ENCODE data around the gene SNU13. TPM values are rescaled to one million over a fixed set of nuclear protein-coding genes. Genes with fewer than 3 reads are reported as not detected.

Gene SNU13
- polyA plus RNA-seq, 1 donor from 2014 or later = 192 TPM

- Histone ChIP-seq H4K20me1 (ENCODE audit: insufficient read depth) (no peaks in the 10 kb centered on the region), H2AFZ (ENCODE audit: low read depth, low read length) (no peak overlapping the region), H3F3A (ENCODE audit: insufficient read depth, low read length, poor library complexity, severe bottlenecking) (no peaks in the 10 kb centered on the region), H3K27me3 (ENCODE audit: insufficient read depth, low read depth, low read length) (no peaks in the 10 kb centered on the region), H3K9ac (ENCODE audit: low read length) (no peak overlapping the region), H3K79me2 (replicated peaks; ENCODE audit: insufficient read depth, low read length) (no peaks in the 10 kb centered on the region), H3K4me3 (ENCODE audit: low read length) (no peak overlapping the region), H3K27ac (ENCODE audit: low read length) (no peak overlapping the region), H3K4me2 (ENCODE audit: low read length) (no peak overlapping the region), H3K9me2 (ENCODE audit: insufficient read depth, low read length) (no peaks in the 10 kb centered on the region), H3K9me3 (ENCODE audit: low read length) (no peaks in the 10 kb centered on the region), H3K36me3 (ENCODE audit: insufficient read depth, low read length) (no peaks in the 10 kb centered on the region)
- TF ChIP-seq EZH2 (IDR thresholded peaks at IDR 0.05; ENCODE audit: borderline replicate concordance, insufficient read depth, low read length, poor library complexity, severe bottlenecking) = no peak
- no peak for TF ChIP-seq EP300 (conservative IDR thresholded peaks at IDR 0.05; ENCODE audit: poor library complexity, severe bottlenecking)
- TF ChIP-seq REST (IDR thresholded peaks at IDR 0.05; ENCODE audit: borderline replicate concordance) = no peak
- no peak for TF ChIP-seq TAF1 (IDR thresholded peaks at IDR 0.05; ENCODE audit: low read depth)
- no peak for TF ChIP-seq MXI1 (conservative IDR thresholded peaks at IDR 0.05; ENCODE audit: poor library complexity, severe bottlenecking)
- TF ChIP-seq POLR2AphosphoS5 (IDR thresholded peaks at IDR 0.05) = no peak
- no peak for TF ChIP-seq RAD21 (conservative IDR thresholded peaks at IDR 0.05)
- TF ChIP-seq SMC3 (conservative IDR thresholded peaks at IDR 0.05; ENCODE audit: poor library complexity) = no peak
- no peak for TF ChIP-seq CTCF (IDR thresholded peaks at IDR 0.05; ENCODE audit: poor library complexity, severe bottlenecking)
These were observed 14.1 kb upstream of the SNU13 start for GRCh38 chr22:41702763-41703162.

DNA sequence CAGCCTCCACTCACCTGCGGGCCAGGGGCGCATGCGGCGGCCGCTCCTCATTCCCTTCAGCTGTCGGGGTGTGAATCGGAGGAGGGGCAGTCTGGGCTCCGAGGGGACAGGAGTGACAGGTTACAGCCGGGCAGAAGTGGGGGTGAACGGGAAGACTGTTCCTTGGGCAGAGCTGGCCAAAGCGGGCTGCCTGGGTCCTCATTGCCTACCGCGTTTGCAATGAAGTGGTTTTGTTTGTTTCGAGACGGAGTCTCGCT is 11.4 kb upstream of the SNU13 start:
- H4K20me1 ChIP-seq (ENCODE audit: insufficient read depth) = no peaks in the 10 kb centered on the region
- H3K36me3 ChIP-seq (ENCODE audit: insufficient read depth, low read length) = no peaks in the 10 kb centered on the region
- TF ChIP-seq TAF1 (IDR thresholded peaks at IDR 0.05; ENCODE audit: low read depth) (no peak), RAD21 (conservative IDR thresholded peaks at IDR 0.05) (no peak), EP300 (conservative IDR thresholded peaks at IDR 0.05; ENCODE audit: poor library complexity, severe bottlenecking) (no peak), REST (IDR thresholded peaks at IDR 0.05; ENCODE audit: borderline replicate concordance) (no peak)
- H3K79me2 ChIP-seq (replicated peaks; ENCODE audit: insufficient read depth, low read length) = no peaks in the 10 kb centered on the region
- H3K9me2 ChIP-seq (ENCODE audit: insufficient read depth, low read length) = no peaks in the 10 kb centered on the region
- no peak overlapping the region for H3K9ac ChIP-seq (ENCODE audit: low read length)
- H2AFZ ChIP-seq (ENCODE audit: low read depth, low read length) = no peak overlapping the region
- H3K4me3 ChIP-seq (ENCODE audit: low read length) = no peak overlapping the region
- H3F3A ChIP-seq (ENCODE audit: insufficient read depth, low read length, poor library complexity, severe bottlenecking) = no peaks in the 10 kb centered on the region
- H3K9me3 ChIP-seq (ENCODE audit: low read length) = no peaks in the 10 kb centered on the region
- no peaks in the 10 kb centered on the region for H3K27me3 ChIP-seq (ENCODE audit: insufficient read depth, low read depth, low read length)
- no peak overlapping the region for H3K27ac ChIP-seq (ENCODE audit: low read length)
- H3K4me2 ChIP-seq (ENCODE audit: low read length) = no peak overlapping the region

All from neural cell (in vitro differentiated cells).